ENCODE results near the gene FLNA.

The FLNA gene

GRCh38 chrX:154332561-154332960, 41.9 kb downstream of the FLNA start:
- DNase-seq, result no peak

- no peak for DNase-seq
Observed at GRCh38 chrX:154329294-154329693, 45.1 kb downstream of the FLNA start.

DNA sequence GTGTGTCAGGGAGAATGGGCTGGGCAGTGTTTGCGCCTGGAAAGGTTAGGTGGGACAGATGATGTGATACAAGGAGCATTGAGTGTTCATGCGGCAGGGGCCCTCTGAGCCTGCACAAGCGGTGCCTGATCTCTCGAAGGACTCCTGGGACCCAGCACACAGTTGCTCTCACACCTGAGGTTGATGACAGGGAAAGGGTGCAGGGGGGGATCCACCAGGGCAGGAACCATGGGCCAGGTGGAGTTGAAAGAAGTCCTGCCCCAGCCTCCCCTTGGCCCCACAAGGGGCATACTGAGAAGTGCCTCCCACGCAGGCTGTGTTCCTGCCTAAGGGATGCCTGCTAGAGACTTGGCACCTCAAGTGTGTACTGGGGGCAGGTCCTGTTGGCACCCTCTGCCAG, 45.8 kb downstream of the FLNA start:
- DNase-seq, result no peak

- no peak for DNase-seq
Observed at GRCh38 chrX:154327038-154327820, 47.2 kb downstream of the FLNA start.

GRCh38 chrX:154325541-154325940, 48.9 kb downstream of the FLNA start:
- DNase-seq, result no peak

- DNase-seq, result no peak
Observed at GRCh38 chrX:154323537-154323936, 50.9 kb downstream of the FLNA start.

- DNase-seq, result no peak
Observed at GRCh38 chrX:154322890-154323289, 51.5 kb downstream of the FLNA start.

- DNase-seq, result no peak
Observed at GRCh38 chrX:154321594-154321993, 52.8 kb downstream of the FLNA start.

DNA sequence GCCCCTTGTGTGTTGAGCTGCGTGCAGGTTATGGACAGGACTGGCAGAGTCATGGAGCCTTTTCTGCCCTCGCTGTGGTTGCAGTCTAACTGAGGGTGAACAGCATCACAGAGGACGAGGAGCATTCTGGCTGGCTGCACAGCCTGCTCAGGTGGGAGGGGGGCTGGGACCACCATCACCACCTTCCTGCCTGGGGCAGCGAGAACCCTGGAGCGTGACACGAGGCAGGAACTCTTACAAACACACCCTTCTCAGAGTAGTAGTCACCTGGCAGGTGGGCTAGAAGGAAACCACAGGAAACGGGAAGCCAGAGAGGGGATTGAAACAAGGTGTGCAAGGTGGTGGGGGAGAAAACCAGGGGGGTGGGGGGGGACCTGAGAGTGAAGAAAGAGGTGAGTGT, 53.3 kb downstream of the FLNA start:
- no peak for DNase-seq

GRCh38 chrX:154320406-154320805, 54.0 kb downstream of the FLNA start:
- DNase-seq, result no peak

- DNase-seq, result no peak
Observed at GRCh38 chrX:154317391-154317995, 56.9 kb downstream of the FLNA start.

DNA sequence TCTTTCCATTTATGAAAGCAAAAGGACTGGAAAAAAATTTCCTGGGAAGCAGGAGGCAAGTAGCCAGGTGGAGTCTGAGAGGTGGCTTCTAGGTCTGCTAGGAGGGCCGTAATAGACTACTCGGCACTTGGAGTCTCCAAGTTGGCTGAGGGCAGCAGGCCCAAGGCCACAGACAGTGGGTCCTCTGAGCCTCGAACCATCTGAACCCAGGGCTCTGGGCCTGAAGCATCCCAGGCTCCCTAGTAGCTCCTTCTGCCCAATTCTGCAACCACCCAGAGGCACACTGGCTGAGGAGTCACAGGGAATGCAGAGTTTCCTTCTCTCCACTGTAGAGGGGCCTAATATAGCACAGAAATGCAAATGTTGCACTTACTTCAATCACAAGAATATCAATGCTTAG, 59.0 kb downstream of the FLNA start:
- DNase-seq, result no peak

GRCh38 chrX:154313147-154313546, 61.3 kb downstream of the FLNA start:
- DNase-seq, result no peak

GRCh38 chrX:154312116-154312515, 62.3 kb downstream of the FLNA start:
- DNase-seq, result no peak

DNA sequence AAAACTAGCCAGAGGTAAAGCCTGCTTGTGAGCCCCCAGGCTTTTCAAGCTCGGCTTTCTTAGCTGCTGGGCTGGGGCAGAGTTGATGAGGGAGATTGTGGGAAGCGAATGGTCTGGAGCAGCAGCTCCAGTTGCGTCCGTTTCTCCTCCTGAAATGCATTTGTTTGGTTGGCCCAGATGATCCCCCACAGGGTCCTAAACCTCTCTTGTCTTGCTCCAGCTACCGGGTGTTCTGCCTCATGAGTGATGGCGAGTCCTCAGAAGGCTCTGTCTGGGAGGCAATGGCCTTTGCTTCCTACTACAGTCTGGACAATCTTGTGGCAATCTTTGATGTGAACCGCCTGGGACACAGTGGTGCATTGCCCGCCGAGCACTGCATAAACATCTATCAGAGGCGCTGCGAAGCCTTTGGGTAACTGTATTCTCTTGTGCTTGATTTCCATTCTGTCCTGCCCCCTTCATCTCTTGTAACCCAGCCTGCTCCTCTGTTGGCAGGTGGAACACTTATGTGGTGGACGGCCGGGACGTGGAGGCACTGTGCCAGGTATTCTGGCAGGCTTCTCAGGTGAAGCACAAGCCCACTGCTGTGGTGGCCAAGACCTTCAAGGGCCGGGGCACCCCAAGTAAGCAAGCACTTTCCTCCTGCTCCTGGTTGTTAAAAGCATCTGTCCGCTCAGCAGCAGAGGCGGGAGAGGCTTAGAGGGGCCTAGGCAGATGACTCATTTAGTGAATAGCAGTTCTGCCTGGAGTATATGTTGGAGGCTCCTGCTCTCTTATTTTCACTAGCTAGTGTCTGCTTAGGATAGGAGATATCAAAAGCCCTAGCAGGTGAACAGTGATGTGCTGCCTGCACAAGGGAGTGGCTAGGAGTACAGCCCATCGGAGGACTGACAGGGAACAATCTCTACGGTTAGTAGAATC, 63.6 kb downstream of the FLNA start:
- DNase-seq, result no peak

GRCh38 chrX:154309041-154309775, 65.2 kb downstream of the FLNA start:
- DNase-seq, result no peak

- DNase-seq, result peak; percentile 7 to 37
Observed at GRCh38 chrX:154308108-154308946, 66.1 kb downstream of the FLNA start.

- no peak for DNase-seq
Observed at GRCh38 chrX:154307202-154307601, 67.2 kb downstream of the FLNA start.

DNA sequence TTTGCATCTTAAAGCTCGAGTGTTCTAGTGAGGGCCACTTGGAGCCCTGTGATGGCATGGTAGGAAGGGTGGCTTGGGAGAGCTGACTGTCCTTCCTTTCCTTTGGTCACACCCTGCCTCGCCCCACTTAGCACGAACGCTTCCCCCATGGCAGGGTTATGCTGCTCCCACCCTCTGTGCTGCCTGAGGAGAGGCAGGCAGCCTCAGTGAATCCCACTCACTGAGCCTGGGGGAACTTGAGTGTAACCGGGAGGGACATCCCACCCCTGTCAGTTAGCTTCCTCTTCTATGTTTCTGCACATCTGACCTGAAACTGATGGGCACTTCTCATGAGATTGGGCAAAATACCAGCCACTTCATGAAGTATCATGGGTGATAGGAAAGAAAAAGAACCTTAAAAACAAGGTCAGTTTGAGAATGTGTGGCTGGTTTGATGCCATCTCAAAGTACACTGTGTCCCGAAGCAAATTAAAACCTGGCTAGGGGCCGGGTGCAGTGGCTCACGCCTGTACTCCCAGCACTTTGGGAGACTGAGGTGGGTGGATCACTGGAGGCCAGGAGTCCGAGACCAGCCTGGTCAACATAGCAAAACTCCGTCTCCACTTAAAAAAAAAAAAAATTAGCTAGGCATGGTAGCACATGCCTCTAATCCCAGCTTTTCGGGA, 68.8 kb downstream of the FLNA start:
- no peak for DNase-seq

- DNase-seq, result no peak
Observed at GRCh38 chrX:154304846-154305245, 69.6 kb downstream of the FLNA start.

GRCh38 chrX:154303476-154303875, 71.0 kb downstream of the FLNA start:
- no peak for DNase-seq
